H1 (cell line): ENCODE results near the gene RGL1. TPM values are rescaled to one million over a fixed set of nuclear protein-coding genes. Genes with fewer than 3 reads are reported as not detected.

Experiments used
- CTCF ChIA-PET: fragments of 300-600 bp; sonication (Branson Sonifier 250); formaldehyde crosslinking; loops from one replicate; lab custom pipeline; 2021; ENCODE audit not compliant: partially characterized antibody; lab: Charles Lee
- POLR2A ChIA-PET: fragments of 300-600 bp; sonication (Branson Sonifier 250); formaldehyde crosslinking; loops from one replicate; lab custom pipeline; 2021; ENCODE audit warnings: inconsistent platforms; ENCODE audit not compliant: partially characterized antibody; lab: Charles Lee
- DNase-seq, 2 experiments: peaks; one replicate each; pipeline versions ENCODE4 v3.0.0 to v3.0.0-alpha.2; 2010 to 2022; ENCODE audit warnings: low spot score in 2 of 2, low read depth in 1 of 2, mixed read lengths in 1 of 2
- FAIRE-seq: peaks from 2 replicates; lab custom pipeline; 2011; peaks lifted over from hg19 to GRCh38; lab: Jason Lieb, UNC
- H2AFZ ChIP-seq: 2 replicates; pipeline ENCODE4 v1.8.1; 2012; ENCODE audit warnings: low read length, inconsistent platforms
- H2AK5ac ChIP-seq: 2 replicates; pipeline ENCODE4 v1.6.1; 2013; ENCODE audit warnings: low read depth, low read length
- H2BK120ac ChIP-seq: replicated peaks from 2 replicates; pipeline ENCODE3; 2013; ENCODE audit warnings: low read depth, low read length, inconsistent platforms
- H2BK12ac ChIP-seq: 2 replicates; pipeline ENCODE4 v1.6.1; 2013; ENCODE audit warnings: low read depth, low read length
- H2BK15ac ChIP-seq: 2 replicates; pipeline ENCODE4 v1.6.1; 2013; ENCODE audit warnings: low read length
- H2BK20ac ChIP-seq: 2 replicates; pipeline ENCODE4 v1.6.1; 2013; ENCODE audit warnings: low read length
- H2BK5ac ChIP-seq: 2 replicates; pipeline ENCODE4 v1.6.1; 2013; ENCODE audit warnings: low read depth, low read length
- H3K14ac ChIP-seq: 2 replicates; pipeline ENCODE4 v1.6.1; 2013; ENCODE audit warnings: inconsistent platforms; ENCODE audit not compliant: insufficient read length
- H3K18ac ChIP-seq: 2 replicates; pipeline ENCODE4 v1.6.1; 2013; ENCODE audit warnings: low read length; ENCODE audit errors: extremely low read depth
- H3K23ac ChIP-seq: 2 replicates; pipeline ENCODE4 v1.6.1; 2013; ENCODE audit warnings: inconsistent platforms; ENCODE audit not compliant: insufficient read length
- H3K23me2 ChIP-seq: 2 replicates; pipeline ENCODE4 v1.6.1; 2013; ENCODE audit warnings: low read depth, low read length
- H3K27ac ChIP-seq: 2 replicates; pipeline ENCODE4 v1.6.1; 2011; ENCODE audit warnings: low read depth, low read length, inconsistent platforms
- H3K27me3 ChIP-seq, 4 experiments: replicated peaks in 1 of 4; 1 replicate in 1 of 4; 2 replicates in 3 of 4; pipeline versions ENCODE4 v1.6.1 to v1.8.1; 2011 to 2013; ENCODE audit warnings: low read length in 3 of 4, mild to moderate bottlenecking in 3 of 4, inconsistent platforms in 2 of 4, mixed read lengths in 2 of 4, moderate library complexity in 1 of 4; ENCODE audit not compliant: control insufficient read depth in 3 of 4, insufficient read depth in 3 of 4; ENCODE audit errors: extremely low read depth in 1 of 4
- H3K36me3 ChIP-seq, 4 experiments: 2 replicates each; pipeline versions ENCODE4 v1.6.1 to v1.8.1; 2011 to 2013; ENCODE audit warnings: mild to moderate bottlenecking in 4 of 4, low read length in 3 of 4, moderate library complexity in 2 of 4, control low read depth in 1 of 4, inconsistent platforms in 1 of 4; ENCODE audit not compliant: insufficient read depth in 4 of 4, control insufficient read depth in 2 of 4
- H3K4ac ChIP-seq: replicated peaks from 2 replicates; pipeline ENCODE3; 2013; ENCODE audit warnings: low read length, low read depth, mixed read lengths, inconsistent platforms; ENCODE audit not compliant: insufficient read length
- H3K4me1 ChIP-seq, 4 experiments: replicated peaks in 1 of 4; 1 replicate in 1 of 4; 2 replicates in 3 of 4; pipeline versions ENCODE4 v1.6.1 to v1.8.1; 2011 to 2013; ENCODE audit warnings: low read length in 3 of 4, inconsistent platforms in 2 of 4, mixed read lengths in 1 of 4; ENCODE audit not compliant: insufficient read depth in 4 of 4, control insufficient read depth in 3 of 4
- H3K4me2 ChIP-seq, 2 experiments: 2 replicates each; pipeline versions ENCODE4 v1.6.1 to v1.8.1; 2011 to 2013; ENCODE audit warnings: low read depth in 2 of 2, low read length in 2 of 2, control low read depth in 1 of 2, inconsistent platforms in 1 of 2, mild to moderate bottlenecking in 1 of 2; ENCODE audit not compliant: insufficient read depth in 1 of 2
- H3K4me3 ChIP-seq, 4 experiments: fragments of 200-600, 300-600 bp in 1 of 4; sonication (generic), shearing (Covaris generic), sonication (Bioruptor Twin) in 1 of 4; 2 replicates each; pipeline versions ENCODE4 v1.5.1 to v1.8.1; 2011 to 2016; ENCODE audit warnings: low read length in 4 of 4, low read depth in 3 of 4, control low read depth in 2 of 4, inconsistent platforms in 2 of 4, mild to moderate bottlenecking in 2 of 4, mixed read lengths in 1 of 4, moderate library complexity in 1 of 4; ENCODE audit not compliant: insufficient read depth in 2 of 4; ENCODE audit errors: extremely low read depth in 1 of 4
- H3K56ac ChIP-seq: replicated peaks from 2 replicates; pipeline ENCODE3; 2013; ENCODE audit warnings: low read depth, mild to moderate bottlenecking, mixed read lengths, low read length, inconsistent platforms; ENCODE audit not compliant: insufficient read length
- H3K79me1 ChIP-seq: 2 replicates; pipeline ENCODE4 v1.6.1; 2013; ENCODE audit warnings: low read depth, low read length, control low read depth
- H3K79me2 ChIP-seq, 2 experiments: 2 replicates each; pipeline versions ENCODE4 v1.6.1 to v1.8.1; 2012 to 2013; ENCODE audit warnings: low read length in 2 of 2, mild to moderate bottlenecking in 2 of 2, inconsistent platforms in 1 of 2; ENCODE audit not compliant: insufficient read depth in 2 of 2, control insufficient read depth in 1 of 2
- H3K9ac ChIP-seq, 4 experiments: replicated peaks in 1 of 4; 1 replicate in 1 of 4; 2 replicates in 3 of 4; pipeline versions ENCODE4 v1.6.1 to v1.8.1; 2011 to 2013; ENCODE audit warnings: low read depth in 3 of 4, low read length in 3 of 4, control low read depth in 2 of 4, mild to moderate bottlenecking in 2 of 4, moderate library complexity in 2 of 4, inconsistent platforms in 1 of 4; ENCODE audit errors: extremely low read depth in 1 of 4
- H3K9me3 ChIP-seq, 2 experiments: 2 replicates each; pipeline versions ENCODE4 v1.6.1 to v1.8.1; 2012 to 2013; ENCODE audit warnings: mild to moderate bottlenecking in 2 of 2, moderate library complexity in 2 of 2, control low read depth in 1 of 2, inconsistent platforms in 1 of 2, low read depth in 1 of 2, low read length in 1 of 2, mixed read lengths in 1 of 2; ENCODE audit not compliant: insufficient read depth in 2 of 2
- H4K20me1 ChIP-seq, 2 experiments: replicated peaks in 1 of 2; 2 replicates each; pipeline versions ENCODE3 to v1.8.1; 2011 to 2013; ENCODE audit warnings: inconsistent platforms in 2 of 2, low read length in 2 of 2, mild to moderate bottlenecking in 1 of 2; ENCODE audit not compliant: insufficient read depth in 2 of 2, control insufficient read depth in 1 of 2
- H4K5ac ChIP-seq: 2 replicates; pipeline ENCODE4 v1.6.1; 2013; ENCODE audit warnings: low read length, low read depth, mixed read lengths, inconsistent platforms; ENCODE audit not compliant: insufficient read length
- H4K8ac ChIP-seq: 2 replicates; pipeline ENCODE4 v1.8.0; 2013; ENCODE audit warnings: mild to moderate bottlenecking, moderate library complexity, low read length, inconsistent platforms; ENCODE audit not compliant: insufficient read depth; ENCODE audit errors: extremely low read depth
- H4K91ac ChIP-seq: replicated peaks from 2 replicates; pipeline ENCODE3; 2013; ENCODE audit warnings: low read length, mixed read lengths, inconsistent platforms; ENCODE audit not compliant: insufficient read length
- BRCA1 ChIP-seq: IDR thresholded peaks from 2 replicates; pipeline ENCODE4 v1.6.1; 2012; ENCODE audit warnings: low read depth, low read length, improper control_type of control experiment
- EZH2 ChIP-seq: fragments of 200-600 bp; sonication (generic); IDR thresholded peaks from 2 replicates; pipeline ENCODE4 v1.7.1; 2012; ENCODE audit warnings: low read depth, mild to moderate bottlenecking, moderate library complexity, low read length, inconsistent platforms; ENCODE audit not compliant: severe bottlenecking
- FOSL1 ChIP-seq: IDR thresholded peaks from 2 replicates; pipeline ENCODE4 v1.6.1; 2011; ENCODE audit warnings: mild to moderate bottlenecking, low read depth, low read length, moderate library complexity; ENCODE audit not compliant: insufficient read depth
- KDM1A ChIP-seq: fragments of 200-600, 300-600 bp; sonication (generic); IDR thresholded peaks from 2 replicates; pipeline ENCODE4 v1.7.1; 2016; ENCODE audit warnings: mild to moderate bottlenecking, low read length, borderline replicate concordance
- KDM4A ChIP-seq: IDR thresholded peaks from one replicate; pipeline ENCODE4 v1.7.1; 2012; ENCODE audit warnings: low read depth, mild to moderate bottlenecking, moderate library complexity, low read length, inconsistent platforms; ENCODE audit not compliant: severe bottlenecking
- KDM5A ChIP-seq: fragments of 200-600 bp; IDR thresholded peaks from 2 replicates; pipeline ENCODE4 v1.7.1; 2012; ENCODE audit warnings: mild to moderate bottlenecking, low read length, inconsistent platforms, mixed read lengths
- MAFK ChIP-seq: IDR thresholded peaks from 2 replicates; pipeline ENCODE4 v1.6.1; 2012; ENCODE audit warnings: low read depth, mild to moderate bottlenecking, improper control_type of control experiment, low read length
- RBBP5 ChIP-seq: IDR thresholded peaks from 2 replicates; pipeline ENCODE4 v1.7.1; 2012; ENCODE audit warnings: low read depth, mild to moderate bottlenecking, inconsistent platforms, low read length, moderate library complexity, borderline replicate concordance
- SAP30 ChIP-seq: fragments of 300-600 bp; sonication (generic); IDR thresholded peaks from 2 replicates; pipeline ENCODE4 v1.7.1; 2012; ENCODE audit warnings: low read length, moderate library complexity, mild to moderate bottlenecking, inconsistent platforms; ENCODE audit not compliant: insufficient read depth, insufficient replicate concordance
- SIRT6 ChIP-seq: IDR thresholded peaks from one replicate; pipeline ENCODE4 v1.7.1; 2012; ENCODE audit warnings: low read length, inconsistent platforms
- TAF1 ChIP-seq: IDR thresholded peaks from 2 replicates; pipeline ENCODE4 v1.6.1; 2011; ENCODE audit warnings: mild to moderate bottlenecking, low read depth, low read length
- USF2 ChIP-seq: IDR thresholded peaks from 2 replicates; pipeline ENCODE4 v1.6.1; 2011; ENCODE audit warnings: low read length, improper control_type of control experiment
- WGBS, 2 experiments: shearing (Covaris generic) in 1 of 2; methylation state at CpG; one replicate each; pipeline versions ENCODE4 v1.1.6 to v1.1.7; 2013 to 2015; ENCODE audit warnings: low lambda C conversion rate in 2 of 2, mixed read lengths in 2 of 2, inconsistent platforms in 1 of 2, low coverage in 1 of 2, missing lambda C conversion rate in 1 of 2; ENCODE audit not compliant: insufficient replicate concordance in 2 of 2, insufficient coverage in 1 of 2, insufficient read length in 1 of 2; ENCODE audit errors: extremely low coverage in 1 of 2, missing lambda C conversion rate in 1 of 2; 5-methylcytosine and 5-hydroxymethylcytosine counted together
- polyA plus RNA-seq, 7 experiments: library from polyadenylated mRNA; depleted of rRNA in 3 of 7; stranded (reverse) in 5 of 7; unstranded in 2 of 7; fragments of >200 nt in 5 of 7; fragments of 200-250 nt in 2 of 7; gene quantifications; 1 replicate in 5 of 7; 2 replicates in 1 of 7; 4 replicates in 1 of 7; pipeline versions ENCODE4 v1.2.1 to v1.2.3, GENCODE V29; 2011 to 2013; ENCODE audit warnings: missing spikeins in 2 of 7, mixed read lengths in 2 of 7
- total RNA-seq: library from RNA; stranded (reverse); fragmentation: NEBNext Ultra II Directional; extraction: Animal tissue kit (Norgen Biotek cat#: 25700); gene quantifications from 2 replicates; pipeline ENCODE4 v1.2.1, GENCODE V29; 2021

The RGL1 gene
- total and polyA plus RNA-seq, 2 of the 8 experiments (the other 6 are each of a cell fraction or from before 2014, with no cell fraction given) = 0.98 to 2.4 TPM

DNA sequence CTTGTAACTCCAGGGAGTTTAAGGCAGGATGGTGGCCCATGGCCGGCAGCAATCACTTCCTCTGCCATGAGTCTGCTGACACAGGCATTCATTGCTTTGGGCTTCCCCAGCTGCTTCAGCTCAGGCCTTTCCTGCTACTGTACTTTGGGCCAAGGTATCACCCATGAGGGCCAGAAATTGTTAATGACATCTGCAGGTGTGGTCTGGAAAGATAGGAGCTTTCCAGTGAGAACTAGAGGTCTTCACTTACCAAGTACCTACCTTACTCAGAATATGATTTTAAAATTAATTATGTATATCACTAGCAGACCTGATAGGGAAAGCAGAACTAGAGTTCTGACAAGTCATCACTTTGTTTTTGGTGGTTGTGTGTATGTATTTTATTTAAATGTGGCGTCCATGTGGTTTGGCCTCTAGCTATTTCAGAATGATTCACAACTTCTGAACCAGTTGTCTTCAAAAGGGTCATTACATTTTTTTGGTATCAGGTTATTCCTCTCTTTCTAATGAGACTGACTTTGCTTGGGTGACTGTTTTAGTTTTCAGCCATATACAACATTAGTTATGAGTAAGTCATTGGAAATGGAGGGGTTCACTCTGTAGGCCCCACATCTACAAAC, 2.7 kb downstream of the RGL1 start:
- no peak overlapping the region for H3K23ac ChIP-seq
- H3K36me3 ChIP-seq = no peaks in the 10 kb centered on the region
- H4K8ac ChIP-seq = no peak overlapping the region
- no peak overlapping the region for H2BK20ac ChIP-seq
- POLR2A ChIA-PET = no interaction called here
- 75% methylated on average over 2 of the region's 2 CpGs; no CpG with 5 or more reads in 1 of the 2 experiments for WGBS, 2 experiments
- H2AFZ ChIP-seq = no peak overlapping the region
- no peak overlapping the region for H2BK5ac ChIP-seq
- no peak overlapping the region for H4K5ac ChIP-seq
- H3K27ac ChIP-seq = no peak overlapping the region
- no peak overlapping the region; the same call in 1 of the 2 replicates for H2BK12ac ChIP-seq
- peaks cover 0 to 13% (median 6%) of the 10 kb centered on the region in 4 experiments; a peak in 4 of 7 replicates for H3K27me3 ChIP-seq
- DNase-seq (no peak), FAIRE-seq (no peak)
- no peaks in the 10 kb centered on the region for H4K20me1 ChIP-seq
- H3K18ac ChIP-seq = no peak overlapping the region
- H3K4ac ChIP-seq = no peak overlapping the region
- CTCF ChIA-PET = interaction anchor here (1.3 to 2.1 kb wide), 2 partner anchors 10 to 108 kb away, joined by 4 to 8 read pairs; no protein-coding TSS in a partner anchor
- H3K79me1 ChIP-seq = no peaks in the 10 kb centered on the region
- peaks cover 0 to 9% (median 3%) of the 10 kb centered on the region in 4 experiments; a peak in 5 of 7 replicates for H3K4me1 ChIP-seq
- no peak overlapping the region for H4K91ac ChIP-seq
- no peak overlapping the region for H2BK120ac ChIP-seq
- no peak overlapping the region for H3K4me2 ChIP-seq
- no peak overlapping the region for H3K9ac ChIP-seq
- no peak overlapping the region for H3K14ac ChIP-seq
- peaks cover 6% of the 10 kb centered on the region; the same call in 1 of the 2 replicates for H3K23me2 ChIP-seq
- H3K9me3 ChIP-seq = no peaks in the 10 kb centered on the region
- H2AK5ac ChIP-seq = no peak overlapping the region
- H3K56ac ChIP-seq = no peak overlapping the region
- H3K4me3 ChIP-seq = no peak overlapping the region
- no peaks in the 10 kb centered on the region for H3K79me2 ChIP-seq
- no peak overlapping the region for H2BK15ac ChIP-seq
- TF ChIP-seq EZH2 = no peak
- no peak for TF ChIP-seq KDM5A
- no peak for TF ChIP-seq SIRT6
- no peak for TF ChIP-seq KDM1A
- no peak for TF ChIP-seq FOSL1
- no peak for TF ChIP-seq SAP30
- no peak for TF ChIP-seq USF2
- TF ChIP-seq BRCA1 = no peak
- TF ChIP-seq RBBP5 = no peak
- TF ChIP-seq MAFK = no peak
- no peak for TF ChIP-seq TAF1
- TF ChIP-seq KDM4A = no peak
